SK-N-DZ (cell line): ENCODE results near the gene LIPE.

Experiments
- DNase-seq: peaks from one replicate; pipeline ENCODE4 v3.0.0-alpha.2; 2015; ENCODE audit warnings: low spot score
- small RNA-seq, 2 experiments: library from RNA; depleted of rRNA; stranded (forward); fragments of <200 nt; gene quantifications; one replicate each; pipeline ENCODE3, GENCODE V24; 2014

Gene LIPE

DNA sequence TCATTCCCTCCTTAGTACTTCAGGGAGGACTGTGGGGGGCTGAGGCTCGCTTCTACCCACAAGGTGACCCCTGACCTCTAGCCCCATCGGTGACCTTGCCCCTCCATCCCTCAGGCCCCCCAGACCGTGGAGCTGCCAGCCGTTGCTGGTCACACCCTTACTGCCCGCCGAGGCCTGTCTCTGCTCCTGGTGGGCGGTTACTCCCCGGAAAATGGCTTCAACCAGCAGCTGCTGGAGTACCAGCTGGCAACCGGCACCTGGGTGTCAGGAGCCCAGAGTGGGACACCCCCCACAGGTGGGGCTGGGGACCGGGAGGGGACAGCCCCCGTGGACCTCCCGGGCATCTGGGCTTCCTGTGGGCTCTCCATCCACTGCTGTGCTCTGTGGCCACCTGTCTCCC is 69.9 kb downstream of the LIPE start:
- DNase-seq = no peak

- no peak for DNase-seq
Measured at GRCh38 chr19:42356686-42357085, 70.5 kb downstream of the LIPE start.

DNA sequence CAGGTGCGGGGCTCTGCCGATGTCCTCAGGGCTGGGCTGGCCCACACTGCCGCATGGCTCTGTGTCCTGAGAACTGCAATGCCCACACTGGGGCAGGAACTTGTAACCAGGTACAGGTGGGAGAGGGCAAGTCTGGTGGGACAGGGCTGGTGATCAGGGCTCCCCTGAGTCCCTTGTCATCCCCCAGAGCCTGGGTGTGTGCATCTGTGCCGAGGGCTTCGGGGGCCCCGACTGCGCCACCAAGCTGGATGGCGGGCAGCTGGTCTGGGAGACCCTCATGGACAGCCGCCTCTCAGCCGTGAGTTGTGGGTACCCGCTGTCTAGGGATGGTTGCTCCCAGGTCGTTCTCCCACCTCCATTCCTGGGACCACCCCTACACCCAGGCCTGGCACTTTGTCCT is 71.3 kb downstream of the LIPE start:
- no peak for DNase-seq

DNA sequence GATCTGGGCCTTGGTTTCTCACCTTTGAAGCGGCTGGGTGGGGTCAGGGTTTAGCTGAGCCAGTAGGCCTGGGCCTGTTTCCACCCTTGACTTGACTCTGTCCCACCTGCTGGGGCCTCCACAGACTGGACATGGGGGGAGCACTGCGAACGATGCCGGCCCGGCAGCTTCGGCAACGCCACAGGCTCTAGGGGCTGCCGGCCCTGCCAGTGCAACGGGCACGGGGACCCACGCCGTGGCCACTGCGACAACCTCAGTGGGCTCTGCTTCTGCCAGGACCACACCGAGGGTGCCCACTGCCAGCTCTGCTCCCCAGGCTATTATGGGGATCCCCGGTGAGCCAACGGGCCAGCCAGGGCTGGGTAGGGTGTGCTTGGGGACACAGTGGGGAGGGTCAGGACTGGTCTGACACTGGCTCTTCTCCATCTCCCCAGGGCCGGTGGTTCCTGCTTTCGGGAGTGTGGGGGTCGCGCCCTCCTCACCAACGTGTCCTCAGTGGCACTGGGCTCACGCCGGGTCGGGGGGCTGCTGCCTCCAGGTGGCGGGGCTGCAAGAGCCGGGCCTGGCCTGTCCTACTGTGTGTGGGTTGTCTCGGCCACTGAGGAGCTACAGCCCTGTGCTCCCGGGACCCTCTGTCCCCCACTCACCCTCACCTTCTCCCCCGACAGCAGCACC is 73.7 kb downstream of the LIPE start:
- DNase-seq = no peak

GRCh38 chr19:42352301-42353259 is 74.6 kb downstream of the LIPE start:
- no peak for DNase-seq

Small RNA genes lying within 50 kb of the gene (small RNA-seq; reads per million reads assigned to genes)
- 0 reads per million in 2 experiments for gene RNU4-60P
